Lung (tissue), 12 donors: ENCODE measurements around the gene CNGA1. TPM values are rescaled to one million over a fixed set of nuclear protein-coding genes. Genes with fewer than 3 reads are reported as not detected.

ENCODE experiments used
- ATAC-seq: fragments of 200-7000 bp; cut with Tn5 transposase; one replicate; pipeline ENCODE4 v1.9.1; 2020; ENCODE audit warnings: moderate number of reproducible peaks; ENCODE audit not compliant: insufficient read depth, low FRiP score
- DNase-seq, 3 donors: peaks; one replicate each; pipeline ENCODE4 v3.0.0-alpha.2; 2013 to 2017
- H3K27ac ChIP-seq, 2 donors: one replicate each; pipeline ENCODE4 v1.5.1; 2013; ENCODE audit warnings: mild to moderate bottlenecking in 2 of 2, moderate library complexity in 2 of 2, control low read depth in 1 of 2, inconsistent platforms in 1 of 2, low read depth in 1 of 2, low read length in 1 of 2
- H3K27me3 ChIP-seq, 3 donors: one replicate each; pipeline ENCODE4 v1.5.1; 2013; ENCODE audit warnings: low read length in 2 of 3; ENCODE audit not compliant: control insufficient read depth in 3 of 3, insufficient read depth in 3 of 3
- H3K36me3 ChIP-seq, 4 donors: one replicate each; pipeline ENCODE4 v1.5.1; 2013; ENCODE audit warnings: low read length in 4 of 4, mild to moderate bottlenecking in 1 of 4, moderate library complexity in 1 of 4; ENCODE audit not compliant: control insufficient read depth in 4 of 4, insufficient read depth in 4 of 4
- H3K4me1 ChIP-seq, 5 donors: one replicate each; pipeline ENCODE4 v1.5.1; 2013; ENCODE audit warnings: low read length in 5 of 5, mild to moderate bottlenecking in 2 of 5, moderate library complexity in 1 of 5; ENCODE audit not compliant: control insufficient read depth in 5 of 5, insufficient read depth in 5 of 5
- H3K4me3 ChIP-seq: one replicate; pipeline ENCODE4 v1.5.1; 2013; ENCODE audit warnings: mild to moderate bottlenecking, control low read depth, moderate library complexity
- H3K9ac ChIP-seq, 2 donors: one replicate each; pipeline ENCODE4 v1.5.1; 2013; ENCODE audit warnings: low read length in 2 of 2, control low read depth in 1 of 2; ENCODE audit not compliant: insufficient read depth in 1 of 2
- H3K9me3 ChIP-seq, 4 donors: one replicate each; pipeline ENCODE4 v1.5.1; 2013; ENCODE audit warnings: low read length in 3 of 4, mild to moderate bottlenecking in 1 of 4, moderate library complexity in 1 of 4; ENCODE audit not compliant: control insufficient read depth in 4 of 4, insufficient read depth in 3 of 4
- WGBS, 2 donors: extraction: QIAGEN DNeasy Blood & Tissue Kit; methylation state at CpG; one replicate each; pipeline ENCODE4 v1.1.7; 2013; 5-methylcytosine and 5-hydroxymethylcytosine counted together
- polyA plus RNA-seq, 2 donors: library from polyadenylated mRNA; stranded (reverse); fragments of 200-250 nt; gene quantifications; one replicate each; pipeline ENCODE4 v1.2.1, GENCODE V29; 2013
- total RNA-seq, 2 donors: library from RNA; depleted of rRNA in 1 of 2; stranded (reverse); fragments of >200 nt in 1 of 2; gene quantifications; one replicate each; pipeline ENCODE4 v1.2.1, GENCODE V29; 2014 to 2021
- TF ChIP-seq, protein P1 (sequence below): IDR thresholded peaks from 2 replicates; pipeline ENCODE4 v1.5.1; 2012; ENCODE audit warnings: mild to moderate bottlenecking; ENCODE audit errors: control extremely low read depth, extremely low read depth
- donor health status: control.
- donor health status: control.
- donor health status: Bipolar disorder and iron deficiency.
- donor health status: healthy.
- donor health status: DM: yes; HTN: yes; CAD: no.

Gene CNGA1
- total and polyA plus RNA-seq, 4 donors: 0.06 to 0.48 (median 0.14) TPM

DNA sequence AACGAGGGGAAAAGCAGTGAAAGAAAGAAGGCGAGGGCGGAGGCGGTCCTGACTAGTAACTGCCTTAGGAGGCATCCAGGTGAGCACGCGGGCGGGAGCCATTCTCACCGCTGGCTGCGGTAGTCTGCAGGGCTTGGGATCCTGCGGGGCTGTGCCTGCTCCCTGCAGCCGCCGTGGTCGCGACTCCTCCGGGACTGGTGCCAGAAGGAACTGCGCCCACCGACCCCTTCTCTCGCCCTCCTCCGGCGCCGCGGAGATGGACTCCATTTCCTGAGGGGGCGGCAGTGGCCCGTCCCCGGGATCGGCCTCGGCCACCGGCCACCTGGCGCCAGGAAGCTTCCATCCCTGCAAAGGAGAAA lies 102.6 kb downstream of the CNGA1 start:
- H3K27ac ChIP-seq: peak overlapping the region; percentile 62 to 87

DNA sequence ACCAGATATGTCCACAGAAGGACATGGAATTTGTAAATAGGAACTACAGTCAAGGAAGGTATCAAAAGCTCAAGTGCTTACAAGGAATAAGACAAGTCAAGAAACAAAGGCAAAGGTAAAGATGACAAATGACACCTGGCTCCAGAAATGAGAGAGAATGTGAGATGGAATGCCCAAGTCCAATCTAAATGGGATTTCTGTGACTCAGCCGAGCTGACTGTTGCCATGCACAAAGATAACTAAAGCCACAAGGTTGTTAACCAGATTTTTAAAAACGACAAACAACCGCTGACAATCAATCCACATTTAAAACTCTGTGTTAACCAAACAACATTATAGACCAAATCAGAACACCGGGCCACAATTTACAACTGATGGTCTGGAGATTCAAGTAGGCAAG lies 103.2 kb downstream of the CNGA1 start:
- Histone ChIP-seq H3K27me3 (no peaks in the 10 kb centered on the region), H3K36me3 (peaks cover 0 to 8% (median 4%) of the 10 kb centered on the region in 4 donors), H3K4me3 (peak overlapping the region; percentile 79), H3K4me1 (peaks cover 0 to 15% (median 3%) of the 10 kb centered on the region in 5 donors), H3K9me3 (no peaks in the 10 kb centered on the region), H3K9ac (peak overlapping the region; percentile 82 to 95), H3K27ac (peak overlapping the region in 1 of 2 donors; percentile 87)
- DNase-seq (peak in 2 of 3 donors; percentile 24 to 46), ATAC-seq (no peak)
- WGBS, 2 donors: 24 to 31% methylated on average over 4 of the region's 4 CpGs
- TF ChIP-seq, protein P1, sequence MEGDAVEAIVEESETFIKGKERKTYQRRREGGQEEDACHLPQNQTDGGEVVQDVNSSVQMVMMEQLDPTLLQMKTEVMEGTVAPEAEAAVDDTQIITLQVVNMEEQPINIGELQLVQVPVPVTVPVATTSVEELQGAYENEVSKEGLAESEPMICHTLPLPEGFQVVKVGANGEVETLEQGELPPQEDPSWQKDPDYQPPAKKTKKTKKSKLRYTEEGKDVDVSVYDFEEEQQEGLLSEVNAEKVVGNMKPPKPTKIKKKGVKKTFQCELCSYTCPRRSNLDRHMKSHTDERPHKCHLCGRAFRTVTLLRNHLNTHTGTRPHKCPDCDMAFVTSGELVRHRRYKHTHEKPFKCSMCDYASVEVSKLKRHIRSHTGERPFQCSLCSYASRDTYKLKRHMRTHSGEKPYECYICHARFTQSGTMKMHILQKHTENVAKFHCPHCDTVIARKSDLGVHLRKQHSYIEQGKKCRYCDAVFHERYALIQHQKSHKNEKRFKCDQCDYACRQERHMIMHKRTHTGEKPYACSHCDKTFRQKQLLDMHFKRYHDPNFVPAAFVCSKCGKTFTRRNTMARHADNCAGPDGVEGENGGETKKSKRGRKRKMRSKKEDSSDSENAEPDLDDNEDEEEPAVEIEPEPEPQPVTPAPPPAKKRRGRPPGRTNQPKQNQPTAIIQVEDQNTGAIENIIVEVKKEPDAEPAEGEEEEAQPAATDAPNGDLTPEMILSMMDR: no peak

More for the DNA sequence above, 102.6 kb downstream of the CNGA1 start:
- WGBS, 2 donors: 0 to 1% methylated on average over 20 to 29 of the region's 29 CpGs
- H3K36me3 ChIP-seq: peaks cover 0 to 6% (median 3%) of the 10 kb centered on the region in 4 donors
- H3K4me1 ChIP-seq: peaks cover 0 to 15% (median 3%) of the 10 kb centered on the region in 5 donors
- TF ChIP-seq, protein P1: no peak
- DNase-seq (peak in 2 of 3 donors; percentile 61 to 73), ATAC-seq (peak; percentile 21)
- H3K4me3 ChIP-seq: peak overlapping the region; percentile 79
- no peaks in the 10 kb centered on the region for H3K9me3 ChIP-seq
- H3K27me3 ChIP-seq: no peaks in the 10 kb centered on the region
- peak overlapping the region; percentile 82 to 95 for H3K9ac ChIP-seq

DNA sequence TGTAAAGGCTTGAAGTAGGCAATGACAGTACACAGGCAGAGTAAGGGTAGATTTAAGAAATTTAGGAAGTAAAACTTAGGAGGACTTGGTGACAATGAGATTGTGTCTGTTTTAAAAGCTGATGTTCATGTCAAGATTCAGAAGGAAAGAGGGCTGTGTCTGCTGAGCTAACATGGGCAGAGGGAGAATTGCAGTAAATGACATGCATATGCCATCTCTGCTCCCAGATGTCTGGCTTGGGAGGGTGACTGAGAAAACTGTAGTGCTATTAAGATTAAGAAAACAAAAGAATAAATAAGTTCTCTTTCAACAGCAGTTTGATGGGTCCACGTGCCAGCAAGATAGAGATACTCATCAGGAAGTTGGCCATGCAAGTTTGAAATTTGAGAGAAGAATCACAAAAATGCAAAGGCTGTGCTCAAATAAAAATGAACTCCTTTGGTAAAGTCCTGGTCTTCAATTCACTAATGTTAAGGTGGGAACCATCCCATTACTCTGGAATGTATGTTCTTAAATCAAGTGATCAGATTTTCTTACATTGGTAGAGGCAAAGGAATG lies 109.3 kb downstream of the CNGA1 start:
- Histone ChIP-seq H3K4me3 (no peak overlapping the region), H3K36me3 (peaks cover 5 to 33% (median 13%) of the 10 kb centered on the region in 4 donors)
- 0 to 27% methylated on average over 1 of the region's 1 CpG for WGBS, 2 donors

More for the DNA sequence above, 109.3 kb downstream of the CNGA1 start:
- no peaks in the 10 kb centered on the region for H3K27me3 ChIP-seq
- no peaks in the 10 kb centered on the region for H3K9me3 ChIP-seq
- peaks cover 0 to 5% (median 0%) of the 10 kb centered on the region in 5 donors for H3K4me1 ChIP-seq
- H3K27ac ChIP-seq: no peak overlapping the region
- TF ChIP-seq, protein P1: no peak
- no peak overlapping the region for H3K9ac ChIP-seq
- ATAC-seq (no peak), DNase-seq (no peak)
